CD4-positive, alpha-beta T cell treated with Interleukin-4 for 1 hour (primary cell): ENCODE data around the gene TMC4.
"Not testable (repeated sequence)": the region's sequence is repeated elsewhere in the genome, so short reads cannot be mapped to it uniquely, and the experiment has no call there.

Experiments
- DNase-seq, 2 donors: peaks; one replicate each; pipeline ENCODE4 v3.0.0-alpha.2; 2020 to 2022

Gene TMC4

GRCh38 chr19:54203151-54203611 is 30.2 kb upstream of the TMC4 start:
- DNase-seq = no peak

- DNase-seq = no peak
Measured at GRCh38 chr19:54201980-54202379, 29.0 kb upstream of the TMC4 start.

- no peak for DNase-seq
Measured at GRCh38 chr19:54201172-54201701, 28.3 kb upstream of the TMC4 start.

- DNase-seq = no peak
Measured at GRCh38 chr19:54199401-54199800, 26.4 kb upstream of the TMC4 start.

- DNase-seq = no peak
Measured at GRCh38 chr19:54197121-54197520, 24.2 kb upstream of the TMC4 start.

- no peak for DNase-seq
Measured at GRCh38 chr19:54196536-54196935, 23.6 kb upstream of the TMC4 start.

GRCh38 chr19:54194463-54194862 is 21.5 kb upstream of the TMC4 start:
- DNase-seq = not testable (repeated sequence)

GRCh38 chr19:54193011-54193410 is 20.1 kb upstream of the TMC4 start:
- DNase-seq = no peak

GRCh38 chr19:54191811-54192453 is 19.0 kb upstream of the TMC4 start:
- no peak for DNase-seq

- DNase-seq = no peak
Measured at GRCh38 chr19:54191011-54191810, 18.3 kb upstream of the TMC4 start, which contains the start of gene TSEN34. TSS of gene TSEN34 (plus strand) at chr19:54191308. CDS start at chr19:54191365, 57 bp downstream.

GRCh38 chr19:54190503-54191010 is 17.6 kb upstream of the TMC4 start:
- peak; percentile 100 for DNase-seq

GRCh38 chr19:54189735-54190502 is 17.0 kb upstream of the TMC4 start:
- DNase-seq = peak; percentile 100

- DNase-seq = no peak
Measured at GRCh38 chr19:54189145-54189734, 16.3 kb upstream of the TMC4 start, which contains the start of gene MBOAT7. TSS of gene MBOAT7 (minus strand) at chr19:54189580. CDS start at chr19:54188508, 1,072 bp downstream.

GRCh38 chr19:54188215-54188871 is 15.4 kb upstream of the TMC4 start:
- DNase-seq = peak; percentile 69 to 72

GRCh38 chr19:54186934-54187381 is 14.0 kb upstream of the TMC4 start:
- no peak for DNase-seq

- DNase-seq = no peak
Measured at GRCh38 chr19:54186351-54186750, 13.4 kb upstream of the TMC4 start.

- no peak for DNase-seq
Measured at GRCh38 chr19:54183431-54183830, 10.5 kb upstream of the TMC4 start.

- not testable (repeated sequence) for DNase-seq
Measured at GRCh38 chr19:54181894-54182293, 8.9 kb upstream of the TMC4 start.

GRCh38 chr19:54180691-54181091 is 7.7 kb upstream of the TMC4 start:
- DNase-seq = no peak

- peak in 1 of 2 donors; percentile 40 for DNase-seq
Measured at GRCh38 chr19:54179921-54180461, 7.0 kb upstream of the TMC4 start.

GRCh38 chr19:54179262-54179852 is 6.4 kb upstream of the TMC4 start:
- no peak for DNase-seq
